Measurements from ENCODE around the gene GAGE12J.
"Not testable (repeated sequence)": the region's sequence is repeated elsewhere in the genome, so short reads cannot be mapped to it uniquely, and the experiment has no call there.

Gene GAGE12J

DNA sequence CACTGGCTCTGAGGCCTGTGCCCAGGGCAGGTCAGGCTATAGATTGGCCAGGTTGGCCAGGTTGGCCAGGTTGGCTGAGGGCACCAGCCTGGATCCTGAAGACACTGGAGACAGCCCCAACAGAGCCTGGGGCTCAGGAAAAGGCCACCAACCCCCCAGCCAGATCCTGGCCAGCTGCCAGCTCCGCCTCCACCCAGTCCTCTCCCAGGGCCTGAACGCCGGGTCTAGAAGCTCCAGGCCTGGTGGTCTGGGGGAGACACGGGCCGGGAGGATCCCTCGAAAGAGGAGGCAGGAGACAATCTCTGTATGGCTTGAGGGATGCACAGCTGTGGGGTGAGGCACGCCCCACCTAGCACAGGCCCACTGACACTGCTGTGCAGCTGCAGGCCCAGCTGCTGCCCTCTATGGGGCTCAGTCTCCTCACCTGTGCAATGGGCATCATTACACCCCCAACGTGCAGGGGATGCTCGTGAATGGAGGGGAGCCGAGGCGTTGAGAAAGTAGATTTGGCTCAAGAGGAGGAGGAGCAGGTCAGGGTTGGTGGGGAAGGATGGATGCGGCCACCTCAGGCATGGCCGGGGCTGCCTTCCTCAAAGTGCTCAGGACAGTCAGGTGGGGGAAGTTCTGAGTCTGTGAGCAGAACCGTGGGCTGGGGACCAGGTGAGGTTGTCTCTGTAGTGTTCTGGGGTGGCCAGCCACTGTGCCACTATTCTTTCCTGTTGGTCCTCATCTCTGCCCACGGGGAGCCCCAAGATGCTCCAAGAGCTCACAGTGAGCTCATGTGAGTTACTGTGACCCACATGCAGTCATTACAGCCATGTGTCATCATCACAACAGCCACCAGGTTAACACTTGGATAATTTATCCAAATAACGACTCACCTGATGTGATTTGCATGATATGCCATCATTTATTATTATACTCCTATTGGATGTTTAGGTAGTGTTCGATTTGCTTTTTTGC is 29.2 kb upstream of the GAGE12J start:
- no peak for DNase-seq (ENCODE audit: low read depth)
- TF ChIP-seq CTCF (conservative IDR thresholded peaks at IDR 0.05; ENCODE audit: low read depth, low read length), result no peak
- no peak overlapping the region for H3K4me3 ChIP-seq (ENCODE audit: low read depth, low read length)

DNA sequence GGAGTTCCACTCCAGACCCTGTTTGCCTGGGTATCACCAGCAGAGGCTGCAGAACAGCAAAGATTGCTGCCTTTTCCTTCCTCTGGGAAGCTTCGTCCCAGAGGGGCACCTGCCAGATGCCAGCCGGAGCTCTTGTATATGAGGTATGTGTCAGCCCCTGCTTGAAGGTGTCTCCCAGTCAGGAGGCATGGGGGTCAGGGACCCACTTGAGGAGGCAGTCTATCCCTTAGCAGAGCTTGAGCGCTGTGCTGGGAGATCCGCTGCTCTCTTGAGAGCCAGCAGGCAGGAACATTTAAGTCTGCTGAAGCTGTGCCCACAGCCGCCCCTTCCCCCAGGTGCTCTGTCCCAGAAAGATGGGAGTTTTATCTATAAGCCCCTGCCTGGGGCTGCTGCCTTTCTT is 22.5 kb upstream of the GAGE12J start:
- not testable (repeated sequence) for H3K4me3 ChIP-seq (ENCODE audit: low read depth, low read length); DNase-seq (ENCODE audit: low read depth)

- no peak for DNase-seq (ENCODE audit: low read depth)
- TF ChIP-seq CTCF (conservative IDR thresholded peaks at IDR 0.05; ENCODE audit: low read depth, low read length), result no peak
- no peak overlapping the region for H3K4me3 ChIP-seq (ENCODE audit: low read depth, low read length)
Measured at GRCh38 chrX:49300703-49301102, 21.1 kb upstream of the GAGE12J start.

DNA sequence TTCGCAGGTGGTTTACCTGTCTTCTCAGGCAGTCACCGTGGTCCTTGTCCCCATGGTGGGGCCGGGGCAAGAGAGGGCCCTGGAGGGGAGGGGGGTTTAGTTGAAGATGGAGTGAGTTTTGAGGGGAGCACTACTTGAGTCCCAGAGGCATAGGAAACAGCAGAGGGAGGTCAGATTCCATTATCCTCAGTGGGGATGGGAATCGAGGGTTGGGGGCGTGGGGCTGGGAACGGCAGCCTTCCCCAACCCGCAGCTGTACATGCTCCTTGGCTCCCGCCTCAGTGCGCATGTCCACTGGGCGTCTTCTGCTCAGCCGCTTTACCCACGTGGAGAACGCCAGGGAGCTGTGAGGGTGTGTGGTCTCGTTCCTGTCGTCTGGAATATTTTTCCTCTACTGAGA is 18.5 kb upstream of the GAGE12J start, which contains the start of gene GAGE10:
Gene GAGE10, plus strand, starts transcription at position 301 of the 400 bp plus-strand sequence. CDS start 1,214 bp downstream, outside the sequence.
- no peak within 1 kb of the TSS for H3K4me3 ChIP-seq (ENCODE audit: low read depth, low read length)
- TF ChIP-seq CTCF (conservative IDR thresholded peaks at IDR 0.05; ENCODE audit: low read depth, low read length), result no peak
- DNase-seq (ENCODE audit: low read depth), result no peak

DNA sequence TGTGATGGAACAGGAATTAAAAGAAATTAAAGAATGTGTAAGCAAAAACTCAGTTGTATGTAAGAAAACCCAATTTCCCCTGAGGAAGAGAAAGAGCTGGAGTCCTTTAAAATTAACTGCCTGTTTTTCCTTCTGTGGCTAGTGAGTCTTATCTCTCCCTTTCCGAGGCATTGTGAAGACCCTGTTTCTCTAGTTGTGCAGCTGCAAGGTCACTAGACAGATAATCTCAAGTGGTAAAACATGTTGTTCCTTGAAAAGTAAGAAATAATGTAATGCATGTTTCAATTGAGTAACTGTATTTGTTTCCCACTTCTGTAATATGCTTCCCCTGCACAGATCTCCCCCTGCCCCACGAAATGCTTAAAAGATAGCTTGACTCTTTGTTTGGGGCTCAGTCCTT is 14.1 kb upstream of the GAGE12J start:
- DNase-seq (ENCODE audit: low read depth), result not testable (repeated sequence)

GRCh38 chrX:49308604-49309269 is 13.1 kb upstream of the GAGE12J start:
- no peak overlapping the region for H3K4me3 ChIP-seq (ENCODE audit: low read depth, low read length)
- peak; percentile 19 for DNase-seq (ENCODE audit: low read depth)
- no peak for TF ChIP-seq CTCF (conservative IDR thresholded peaks at IDR 0.05; ENCODE audit: low read depth, low read length)

More for the DNA sequence above, 14.1 kb upstream of the GAGE12J start:
- not testable (repeated sequence) for H3K4me3 ChIP-seq (ENCODE audit: low read depth, low read length)

- peak; percentile 50 for DNase-seq (ENCODE audit: low read depth)
- TF ChIP-seq CTCF (conservative IDR thresholded peaks at IDR 0.05; ENCODE audit: low read depth, low read length), result no peak
- peak overlapping the region; percentile 37 for H3K4me3 ChIP-seq (ENCODE audit: low read depth, low read length)
Measured at GRCh38 chrX:49309401-49309981, 12.3 kb upstream of the GAGE12J start.
